Measurements from ENCODE around the gene KCNQ1. TPM values are rescaled to one million over a fixed set of nuclear protein-coding genes. Genes with fewer than 3 reads are reported as not detected.

The KCNQ1 gene
- polyA plus RNA-seq, 1 of the 3 experiments (the other 2 are of a cell fraction) = 0.05 TPM

DNA sequence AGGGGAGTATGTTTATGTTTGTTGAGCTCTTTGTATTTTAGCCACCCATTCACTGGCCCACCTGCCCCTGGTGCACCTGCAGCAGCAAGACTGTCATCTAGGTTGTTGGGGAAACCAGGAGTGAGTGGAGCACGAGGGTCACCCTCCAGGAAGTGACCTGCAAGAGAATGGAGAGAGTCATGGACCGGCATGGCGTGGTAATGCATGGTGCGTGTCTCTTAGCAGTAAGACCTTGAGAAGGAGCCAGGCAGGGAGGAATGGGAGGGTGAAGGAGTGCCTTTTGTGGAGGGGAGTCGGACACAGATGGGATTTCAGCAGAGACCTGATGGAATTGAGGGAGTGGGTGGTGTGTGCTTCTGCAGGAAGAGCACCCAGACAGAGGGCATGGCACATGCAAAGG lies 37.9 kb downstream of the KCNQ1 start:
- Histone ChIP-seq H3K4me3 (ENCODE audit: low read depth in 2 of 2, low read length in 1 of 2) (no peak overlapping the region), H3K9ac (no peak overlapping the region), H2AFZ (ENCODE audit: low read depth) (no peak overlapping the region), H3K4me2 (no peak overlapping the region), H3K36me3 (replicated peaks in 1 of 2; ENCODE audit: control insufficient read depth in 1 of 2, insufficient read depth in 2 of 2, low read length in 1 of 2) (no peaks in the 10 kb centered on the region), H3F3A (replicated peaks; ENCODE audit: insufficient read depth) (no peaks in the 10 kb centered on the region), H3K9me2 (no peaks in the 10 kb centered on the region), H4K20me1 (ENCODE audit: insufficient read depth) (no peaks in the 10 kb centered on the region), H3K27ac (ENCODE audit: low read depth in 2 of 2, low read length in 1 of 2) (no peak overlapping the region), H3K9me3 (0 out of 2 replicates have a peak, but pooled peaks cover 8% of the 10 kb centered on the region), H3K27me3 (ENCODE audit: insufficient read depth) (no peaks in the 10 kb centered on the region), H3K79me2 (ENCODE audit: insufficient read depth) (no peaks in the 10 kb centered on the region), H3K4me1 (ENCODE audit: control insufficient read depth in 1 of 2, insufficient read depth in 2 of 2, low read depth in 1 of 2, low read length in 1 of 2) (peaks cover 0 to 9% of the 10 kb centered on the region in 2 experiments; a peak in 1 of 4 replicates)
- TF ChIP-seq SIN3A (IDR thresholded peaks at IDR 0.05; ENCODE audit: borderline replicate concordance, low read depth, low read length) (no peak), ELF1 (IDR thresholded peaks at IDR 0.05) (no peak), RAD21 (IDR thresholded peaks at IDR 0.05; ENCODE audit: low read length) (no peak), RFX5 (IDR thresholded peaks at IDR 0.05; ENCODE audit: low read length) (no peak), REST (IDR thresholded peaks at IDR 0.05; ENCODE audit: low read depth, low read length) (no peak), TCF12 (IDR thresholded peaks at IDR 0.05) (no peak), FOXM1 (IDR thresholded peaks at IDR 0.05; ENCODE audit: low read depth) (no peak), FOSL2 (IDR thresholded peaks at IDR 0.05; ENCODE audit: borderline replicate concordance, low read depth) (no peak)
- TF ChIP-seq, protein P1, sequence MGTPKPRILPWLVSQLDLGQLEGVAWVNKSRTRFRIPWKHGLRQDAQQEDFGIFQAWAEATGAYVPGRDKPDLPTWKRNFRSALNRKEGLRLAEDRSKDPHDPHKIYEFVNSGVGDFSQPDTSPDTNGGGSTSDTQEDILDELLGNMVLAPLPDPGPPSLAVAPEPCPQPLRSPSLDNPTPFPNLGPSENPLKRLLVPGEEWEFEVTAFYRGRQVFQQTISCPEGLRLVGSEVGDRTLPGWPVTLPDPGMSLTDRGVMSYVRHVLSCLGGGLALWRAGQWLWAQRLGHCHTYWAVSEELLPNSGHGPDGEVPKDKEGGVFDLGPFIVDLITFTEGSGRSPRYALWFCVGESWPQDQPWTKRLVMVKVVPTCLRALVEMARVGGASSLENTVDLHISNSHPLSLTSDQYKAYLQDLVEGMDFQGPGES (IDR thresholded peaks at IDR 0.05; ENCODE audit: low read depth, low read length) = no peak
- TF ChIP-seq, protein P2, sequence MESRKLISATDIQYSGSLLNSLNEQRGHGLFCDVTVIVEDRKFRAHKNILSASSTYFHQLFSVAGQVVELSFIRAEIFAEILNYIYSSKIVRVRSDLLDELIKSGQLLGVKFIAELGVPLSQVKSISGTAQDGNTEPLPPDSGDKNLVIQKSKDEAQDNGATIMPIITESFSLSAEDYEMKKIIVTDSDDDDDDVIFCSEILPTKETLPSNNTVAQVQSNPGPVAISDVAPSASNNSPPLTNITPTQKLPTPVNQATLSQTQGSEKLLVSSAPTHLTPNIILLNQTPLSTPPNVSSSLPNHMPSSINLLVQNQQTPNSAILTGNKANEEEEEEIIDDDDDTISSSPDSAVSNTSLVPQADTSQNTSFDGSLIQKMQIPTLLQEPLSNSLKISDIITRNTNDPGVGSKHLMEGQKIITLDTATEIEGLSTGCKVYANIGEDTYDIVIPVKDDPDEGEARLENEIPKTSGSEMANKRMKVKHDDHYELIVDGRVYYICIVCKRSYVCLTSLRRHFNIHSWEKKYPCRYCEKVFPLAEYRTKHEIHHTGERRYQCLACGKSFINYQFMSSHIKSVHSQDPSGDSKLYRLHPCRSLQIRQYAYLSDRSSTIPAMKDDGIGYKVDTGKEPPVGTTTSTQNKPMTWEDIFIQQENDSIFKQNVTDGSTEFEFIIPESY (IDR thresholded peaks at IDR 0.05; ENCODE audit: borderline replicate concordance, low read depth) = no peak
- CTCF ChIA-PET = interaction anchor here (0.6 to 4.0 kb wide), 2 partner anchors 49 to 408 kb away, joined by 3 to 23 read pairs; no protein-coding TSS in a partner anchor
- WGBS (ENCODE audit: low lambda C conversion rate) = 38% methylated on average over 5 of the region's 5 CpGs
- DNase-seq = no peak
- POLR2A ChIA-PET = no interaction called here

- ChIA-PET POLR2A (no interaction called here), CTCF (interaction anchor here (0.6 to 4.0 kb wide), 4 partner anchors 48 to 407 kb away, joined by 3 to 23 read pairs (median 4); no protein-coding TSS in a partner anchor)
- peak; percentile 63 for DNase-seq
- H3F3A ChIP-seq (replicated peaks; ENCODE audit: insufficient read depth) = no peaks in the 10 kb centered on the region
- no peak overlapping the region for H3K4me2 ChIP-seq
- no peak overlapping the region for H3K27ac ChIP-seq (ENCODE audit: low read depth in 2 of 2, low read length in 1 of 2)
- 8% methylated on average over 14 of the region's 14 CpGs for WGBS (ENCODE audit: low lambda C conversion rate)
- no peaks in the 10 kb centered on the region for H3K9me2 ChIP-seq
- TF ChIP-seq RAD21 (IDR thresholded peaks at IDR 0.05; ENCODE audit: low read length) = no peak
- TF ChIP-seq CHD2 (IDR thresholded peaks at IDR 0.05; ENCODE audit: low read length, partially characterized antibody) = peak; percentile 36
- no peak for TF ChIP-seq FOSL2 (IDR thresholded peaks at IDR 0.05; ENCODE audit: borderline replicate concordance, low read depth)
- TF ChIP-seq TCF12 (IDR thresholded peaks at IDR 0.05) = no peak
- peak; percentile 81 for TF ChIP-seq GATA2 (CRISPR knock-in tag; IDR thresholded peaks at IDR 0.05)
- TF ChIP-seq EP300 (IDR thresholded peaks at IDR 0.05; ENCODE audit: borderline replicate concordance in 1 of 2, low read depth in 1 of 2, low read length in 1 of 2) = peak in 1 of 2 experiments; percentile 27; a peak in 1 of 4 replicates
- no peaks in the 10 kb centered on the region for H3K79me2 ChIP-seq (ENCODE audit: insufficient read depth)
- H3K36me3 ChIP-seq (replicated peaks in 1 of 2; ENCODE audit: control insufficient read depth in 1 of 2, insufficient read depth in 2 of 2, low read length in 1 of 2) = no peaks in the 10 kb centered on the region
- H4K20me1 ChIP-seq (ENCODE audit: insufficient read depth) = no peaks in the 10 kb centered on the region
- no peak overlapping the region for H3K9ac ChIP-seq
- no peaks in the 10 kb centered on the region for H3K27me3 ChIP-seq (ENCODE audit: insufficient read depth)
- no peak overlapping the region for H3K4me3 ChIP-seq (ENCODE audit: low read depth in 2 of 2, low read length in 1 of 2)
- peaks cover 14% of the 10 kb centered on the region; the same call in 1 of the 2 replicates for H3K9me3 ChIP-seq
- H2AFZ ChIP-seq (ENCODE audit: low read depth) = no peak overlapping the region
- peaks cover 0 to 9% of the 10 kb centered on the region in 2 experiments; a peak in 1 of 4 replicates for H3K4me1 ChIP-seq (ENCODE audit: control insufficient read depth in 1 of 2, insufficient read depth in 2 of 2, low read depth in 1 of 2, low read length in 1 of 2)
These were observed 38.6 kb downstream of the KCNQ1 start for GRCh38 chr11:2483426-2483825.

Measured in SK-N-SH (cell line).